Effector memory CD4-positive, alpha-beta T cell (primary cell): ENCODE data around the gene MED13.

Source experiments
- DNase-seq, 3 donors: peaks; one replicate each; pipeline ENCODE4 v3.0.0-alpha.2; 2020
- H3K27ac ChIP-seq: 2 replicates; pipeline ENCODE4 v1.7.0; 2013; ENCODE audit warnings: mild to moderate bottlenecking, low read length, moderate library complexity; ENCODE audit not compliant: insufficient read depth, poor library complexity, severe bottlenecking
- H3K27me3 ChIP-seq: replicated peaks from 2 replicates; pipeline ENCODE4 v1.7.0; 2013; ENCODE audit warnings: mild to moderate bottlenecking, low read length; ENCODE audit not compliant: insufficient read depth, control insufficient read depth, poor library complexity, severe bottlenecking
- H3K36me3 ChIP-seq: 2 replicates; pipeline ENCODE4 v1.7.0; 2013; ENCODE audit warnings: mild to moderate bottlenecking, low read length, moderate library complexity; ENCODE audit not compliant: control insufficient read depth, insufficient read depth
- H3K4me1 ChIP-seq: 2 replicates; pipeline ENCODE4 v1.7.0; 2013; ENCODE audit warnings: low read length, mild to moderate bottlenecking; ENCODE audit not compliant: control insufficient read depth, insufficient read depth, poor library complexity, severe bottlenecking
- H3K4me3 ChIP-seq: 2 replicates; pipeline ENCODE4 v1.7.0; 2013; ENCODE audit warnings: low read length, low read depth, mild to moderate bottlenecking; ENCODE audit not compliant: insufficient read depth, poor library complexity, severe bottlenecking
- H3K9me3 ChIP-seq: 2 replicates; pipeline ENCODE4 v1.7.0; 2013; ENCODE audit warnings: mild to moderate bottlenecking, low read length, moderate library complexity; ENCODE audit not compliant: control insufficient read depth

The MED13 gene

GRCh38 chr17:62090868-62091267 lies 25.8 kb upstream of the MED13 start:
- no peaks in the 10 kb centered on the region for H3K36me3 ChIP-seq
- H3K27me3 ChIP-seq = no peaks in the 10 kb centered on the region
- no peaks in the 10 kb centered on the region for H3K9me3 ChIP-seq
- H3K27ac ChIP-seq = no peak overlapping the region
- no peak overlapping the region for H3K4me3 ChIP-seq
- no peaks in the 10 kb centered on the region for H3K4me1 ChIP-seq
- no peak for DNase-seq

- no peak for DNase-seq
- H3K27me3 ChIP-seq = no peaks in the 10 kb centered on the region
- no peaks in the 10 kb centered on the region for H3K36me3 ChIP-seq
- no peak overlapping the region for H3K4me3 ChIP-seq
- no peaks in the 10 kb centered on the region for H3K9me3 ChIP-seq
- no peak overlapping the region for H3K27ac ChIP-seq
- H3K4me1 ChIP-seq = no peaks in the 10 kb centered on the region
These were observed 25.1 kb upstream of the MED13 start for GRCh38 chr17:62090021-62090824.

- Histone ChIP-seq H3K4me1 (no peaks in the 10 kb centered on the region), H3K9me3 (no peaks in the 10 kb centered on the region), H3K4me3 (no peak overlapping the region)
These were observed 24.3 kb upstream of the MED13 start for GRCh38 chr17:62089334-62089733.

GRCh38 chr17:62086737-62087136 lies 21.7 kb upstream of the MED13 start:
- Histone ChIP-seq H3K27me3 (no peaks in the 10 kb centered on the region), H3K4me1 (no peaks in the 10 kb centered on the region), H3K27ac (no peak overlapping the region), H3K4me3 (no peak overlapping the region), H3K9me3 (no peaks in the 10 kb centered on the region), H3K36me3 (no peaks in the 10 kb centered on the region)
- no peak for DNase-seq

More at GRCh38 chr17:62089334-62089733, 24.3 kb upstream of the MED13 start:
- Histone ChIP-seq H3K27ac (no peak overlapping the region), H3K27me3 (no peaks in the 10 kb centered on the region), H3K36me3 (no peaks in the 10 kb centered on the region)
- no peak for DNase-seq

GRCh38 chr17:62085511-62086408 lies 20.7 kb upstream of the MED13 start:
- no peak overlapping the region for H3K4me3 ChIP-seq
- DNase-seq = no peak
- no peaks in the 10 kb centered on the region for H3K4me1 ChIP-seq
- H3K9me3 ChIP-seq = no peaks in the 10 kb centered on the region
- H3K36me3 ChIP-seq = no peaks in the 10 kb centered on the region
- H3K27ac ChIP-seq = no peak overlapping the region
- H3K27me3 ChIP-seq = no peaks in the 10 kb centered on the region

GRCh38 chr17:62084585-62084984 lies 19.5 kb upstream of the MED13 start:
- Histone ChIP-seq H3K4me3 (no peak overlapping the region), H3K4me1 (no peaks in the 10 kb centered on the region), H3K27ac (no peak overlapping the region), H3K36me3 (no peaks in the 10 kb centered on the region), H3K9me3 (no peaks in the 10 kb centered on the region), H3K27me3 (no peaks in the 10 kb centered on the region)
- DNase-seq = no peak

- no peaks in the 10 kb centered on the region for H3K9me3 ChIP-seq
- no peak overlapping the region for H3K27ac ChIP-seq
- no peaks in the 10 kb centered on the region for H3K4me1 ChIP-seq
These were observed 18.6 kb upstream of the MED13 start for GRCh38 chr17:62083651-62084050.

GRCh38 chr17:62080647-62081046 lies 15.6 kb upstream of the MED13 start:
- Histone ChIP-seq H3K4me1 (no peaks in the 10 kb centered on the region), H3K9me3 (no peaks in the 10 kb centered on the region), H3K4me3 (no peak overlapping the region), H3K27me3 (no peaks in the 10 kb centered on the region), H3K27ac (no peak overlapping the region), H3K36me3 (no peaks in the 10 kb centered on the region)
- no peak for DNase-seq

More at GRCh38 chr17:62083651-62084050, 18.6 kb upstream of the MED13 start:
- H3K4me3 ChIP-seq = no peak overlapping the region
- no peaks in the 10 kb centered on the region for H3K27me3 ChIP-seq
- no peak for DNase-seq
- no peaks in the 10 kb centered on the region for H3K36me3 ChIP-seq

GRCh38 chr17:62078009-62078408 lies 12.9 kb upstream of the MED13 start:
- Histone ChIP-seq H3K9me3 (no peaks in the 10 kb centered on the region), H3K36me3 (no peaks in the 10 kb centered on the region), H3K4me3 (no peak overlapping the region), H3K4me1 (no peaks in the 10 kb centered on the region), H3K27ac (no peak overlapping the region), H3K27me3 (no peaks in the 10 kb centered on the region)
- DNase-seq = no peak
